ENCODE results near the gene CAB39.

CAB39 gene

GRCh38 chr2:230757476-230757875 is 44.8 kb downstream of the CAB39 start:
- H3K27ac Mint-ChIP-seq, result peak overlapping the region; percentile 44 to 84
- no peak for DNase-seq

GRCh38 chr2:230758566-230759480 is 46.2 kb downstream of the CAB39 start:
- DNase-seq, result no peak
- Mint-ChIP-seq H3K9me3 (no peaks in the 10 kb centered on the region), H3K36me3 (ENCODE audit: insufficient read depth) (peaks cover 26% of the 10 kb centered on the region), H3K27me3 (no peaks in the 10 kb centered on the region), H3K27ac (peak overlapping the region; percentile 84 to 85), H3K4me1 (ENCODE audit: low read depth in 2 of 2) (peaks cover 50 to 68% of the 10 kb centered on the region in 2 donors), H3K4me3 (peak overlapping the region; percentile 45 to 65)
- ATAC-seq (replicated peaks), result peak; percentile 13

More at GRCh38 chr2:230757476-230757875, 44.8 kb downstream of the CAB39 start:
- Mint-ChIP-seq H3K4me3 (peak overlapping the region; percentile 45 to 65), H3K27me3 (no peaks in the 10 kb centered on the region), H3K4me1 (ENCODE audit: low read depth in 2 of 2) (peaks cover 55 to 77% of the 10 kb centered on the region in 2 donors), H3K36me3 (ENCODE audit: insufficient read depth) (peaks cover 22% of the 10 kb centered on the region), H3K9me3 (no peaks in the 10 kb centered on the region)
- ATAC-seq (replicated peaks), result peak; percentile 78

- H3K27ac Mint-ChIP-seq, result peak overlapping the region; percentile 84 to 85
These were observed 47.0 kb downstream of the CAB39 start for GRCh38 chr2:230759481-230760167.

GRCh38 chr2:230761704-230762103 is 49.1 kb downstream of the CAB39 start:
- ATAC-seq (replicated peaks) (no peak), DNase-seq (no peak)
- H3K27me3 Mint-ChIP-seq, result no peaks in the 10 kb centered on the region
- H3K27ac Mint-ChIP-seq, result peak overlapping the region in 1 of 2 donors; percentile 20
- peaks cover 32 to 42% of the 10 kb centered on the region in 2 donors for H3K4me1 Mint-ChIP-seq (ENCODE audit: low read depth in 2 of 2)
- no peaks in the 10 kb centered on the region for H3K9me3 Mint-ChIP-seq
- peaks cover 30% of the 10 kb centered on the region for H3K36me3 Mint-ChIP-seq (ENCODE audit: insufficient read depth)
- no peak overlapping the region for H3K4me3 Mint-ChIP-seq

More at GRCh38 chr2:230759481-230760167, 47.0 kb downstream of the CAB39 start:
- DNase-seq (no peak), ATAC-seq (replicated peaks) (no peak)
- Mint-ChIP-seq H3K27me3 (no peaks in the 10 kb centered on the region), H3K4me3 (peak overlapping the region; percentile 35 to 41), H3K9me3 (no peaks in the 10 kb centered on the region), H3K4me1 (ENCODE audit: low read depth in 2 of 2) (peaks cover 46 to 60% of the 10 kb centered on the region in 2 donors), H3K36me3 (ENCODE audit: insufficient read depth) (peaks cover 29% of the 10 kb centered on the region)

GRCh38 chr2:230762317-230762896 is 49.8 kb downstream of the CAB39 start:
- H3K4me1 Mint-ChIP-seq (ENCODE audit: low read depth in 2 of 2), result peaks cover 26 to 41% of the 10 kb centered on the region in 2 donors
- no peak overlapping the region for H3K4me3 Mint-ChIP-seq
- peaks cover 28% of the 10 kb centered on the region for H3K36me3 Mint-ChIP-seq (ENCODE audit: insufficient read depth)
- H3K27ac Mint-ChIP-seq, result peak overlapping the region; percentile 20 to 44
- no peaks in the 10 kb centered on the region for H3K9me3 Mint-ChIP-seq
- ATAC-seq (replicated peaks) (peak; percentile 78), DNase-seq (peak in 1 of 3 experiments; percentile 22)
- no peaks in the 10 kb centered on the region for H3K27me3 Mint-ChIP-seq

- H3K27ac Mint-ChIP-seq, result no peak overlapping the region
- H3K4me3 Mint-ChIP-seq, result no peak overlapping the region
- no peaks in the 10 kb centered on the region for H3K9me3 Mint-ChIP-seq
- no peaks in the 10 kb centered on the region for H3K27me3 Mint-ChIP-seq
- peaks cover 25% of the 10 kb centered on the region for H3K36me3 Mint-ChIP-seq (ENCODE audit: insufficient read depth)
- DNase-seq (no peak), ATAC-seq (replicated peaks) (no peak)
- peaks cover 17 to 36% of the 10 kb centered on the region in 2 donors for H3K4me1 Mint-ChIP-seq (ENCODE audit: low read depth in 2 of 2)
These were observed 51.7 kb downstream of the CAB39 start for GRCh38 chr2:230764346-230764745.

DNA sequence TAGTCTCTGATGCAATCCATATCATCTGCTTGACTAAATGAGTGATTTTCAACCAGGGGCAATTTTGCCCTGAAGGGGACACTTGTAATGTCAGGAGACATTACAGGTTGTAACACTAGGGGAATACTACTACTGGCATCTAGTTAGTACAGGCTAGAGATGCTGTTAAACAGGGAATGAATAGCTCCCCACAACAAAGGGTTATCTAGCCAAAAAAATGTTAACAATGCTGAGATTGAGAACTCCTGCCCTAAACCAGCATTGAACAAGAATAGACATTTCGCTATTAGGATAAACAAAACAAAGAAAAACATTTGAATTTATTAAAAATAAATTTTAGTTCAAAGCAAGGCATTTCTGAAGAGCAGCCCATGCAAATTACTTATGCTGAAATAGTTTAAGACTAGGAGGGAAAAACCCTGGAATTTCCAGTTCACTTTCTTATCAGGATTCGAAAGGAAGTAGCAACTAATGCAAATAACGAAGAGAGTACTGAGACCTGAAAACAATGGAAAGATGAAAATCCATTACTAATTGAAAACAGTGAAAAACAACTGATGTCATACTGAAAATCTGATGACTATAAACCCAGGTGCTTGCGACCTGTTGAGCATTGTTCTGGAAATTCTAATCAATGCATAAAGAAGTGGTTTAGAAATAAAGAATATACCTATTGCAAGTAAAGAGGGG is 53.1 kb downstream of the CAB39 start:
- DNase-seq (no peak), ATAC-seq (replicated peaks) (no peak)
- Mint-ChIP-seq H3K27me3 (no peaks in the 10 kb centered on the region), H3K4me3 (no peak overlapping the region), H3K27ac (peak overlapping the region in 1 of 2 donors; percentile 6), H3K36me3 (ENCODE audit: insufficient read depth) (peaks cover 23% of the 10 kb centered on the region), H3K9me3 (no peaks in the 10 kb centered on the region), H3K4me1 (ENCODE audit: low read depth in 2 of 2) (peaks cover 9 to 33% of the 10 kb centered on the region in 2 donors)

DNA sequence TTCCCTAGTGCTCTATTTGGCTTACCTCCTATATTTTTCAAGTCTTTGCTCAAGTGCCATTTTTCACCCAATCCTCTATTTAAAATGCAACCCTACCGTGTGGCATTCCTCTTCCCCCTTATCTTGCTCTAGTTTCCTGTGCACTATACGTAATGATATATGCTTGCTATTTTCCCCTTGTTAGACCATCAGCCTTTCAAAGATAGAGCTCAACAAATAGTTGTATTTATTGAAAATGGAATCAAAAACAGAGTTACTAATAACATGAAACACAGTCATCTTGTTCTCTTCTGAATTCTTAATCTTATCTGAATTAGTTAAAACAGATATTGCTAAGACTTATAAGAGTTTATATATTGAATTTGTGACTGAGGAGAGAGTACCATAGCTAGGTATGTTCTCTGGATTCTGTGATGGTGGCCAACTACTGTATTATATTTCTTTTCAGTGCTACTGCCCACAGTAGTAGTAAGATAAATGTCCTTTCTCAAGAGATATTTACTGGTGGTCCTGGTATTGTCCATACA is 55.3 kb downstream of the CAB39 start:
- Mint-ChIP-seq H3K27ac (peak overlapping the region; percentile 47 to 75), H3K27me3 (no peaks in the 10 kb centered on the region), H3K36me3 (ENCODE audit: insufficient read depth) (peaks cover 15% of the 10 kb centered on the region), H3K9me3 (no peaks in the 10 kb centered on the region), H3K4me3 (no peak overlapping the region), H3K4me1 (ENCODE audit: low read depth in 2 of 2) (peaks cover 24 to 47% of the 10 kb centered on the region in 2 donors)
- no peak for DNase-seq
- ATAC-seq (replicated peaks), result no peak

GRCh38 chr2:230770804-230771203 is 58.2 kb downstream of the CAB39 start:
- H3K4me3 Mint-ChIP-seq, result no peak overlapping the region
- DNase-seq, result no peak

DNA sequence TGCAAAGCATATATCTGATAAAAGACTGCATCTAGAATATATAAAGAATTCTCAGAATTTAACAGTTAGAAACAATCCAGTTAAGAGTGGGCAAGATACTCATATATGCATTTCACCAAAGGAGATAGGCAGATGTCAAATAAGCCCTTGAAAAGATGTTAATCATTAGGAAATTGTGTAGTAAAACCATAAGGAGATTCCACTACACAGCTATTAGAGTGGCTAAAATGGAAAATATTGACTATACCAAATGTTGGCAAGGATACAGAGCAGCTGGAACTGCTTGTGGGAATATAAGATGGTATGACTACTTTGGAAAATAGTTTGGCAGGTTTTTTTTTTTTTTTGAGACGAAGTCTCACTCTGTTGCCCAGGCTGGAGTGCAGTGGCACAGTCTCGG is 59.5 kb downstream of the CAB39 start:
- peak overlapping the region in 1 of 2 donors; percentile 29 for H3K27ac Mint-ChIP-seq
- peaks cover 11% of the 10 kb centered on the region for H3K36me3 Mint-ChIP-seq (ENCODE audit: insufficient read depth)
- no peaks in the 10 kb centered on the region for H3K9me3 Mint-ChIP-seq
- ATAC-seq (replicated peaks) (no peak), DNase-seq (no peak)
- peaks cover 35 to 66% of the 10 kb centered on the region in 2 donors for H3K4me1 Mint-ChIP-seq (ENCODE audit: low read depth in 2 of 2)
- H3K4me3 Mint-ChIP-seq, result peak overlapping the region; percentile 21 to 22
- no peaks in the 10 kb centered on the region for H3K27me3 Mint-ChIP-seq

More at GRCh38 chr2:230770804-230771203, 58.2 kb downstream of the CAB39 start:
- no peak for ATAC-seq (replicated peaks)
- peaks cover 34 to 58% of the 10 kb centered on the region in 2 donors for H3K4me1 Mint-ChIP-seq (ENCODE audit: low read depth in 2 of 2)
- H3K27me3 Mint-ChIP-seq, result no peaks in the 10 kb centered on the region
- peak overlapping the region; percentile 29 to 51 for H3K27ac Mint-ChIP-seq
- H3K9me3 Mint-ChIP-seq, result no peaks in the 10 kb centered on the region
- peaks cover 11% of the 10 kb centered on the region for H3K36me3 Mint-ChIP-seq (ENCODE audit: insufficient read depth)

GRCh38 chr2:230773039-230773773 is 60.6 kb downstream of the CAB39 start:
- DNase-seq (no peak), ATAC-seq (replicated peaks) (peak; percentile 78)
- Mint-ChIP-seq H3K4me3 (peak overlapping the region in 1 of 2 donors; percentile 5), H3K9me3 (no peaks in the 10 kb centered on the region), H3K27me3 (no peaks in the 10 kb centered on the region), H3K4me1 (ENCODE audit: low read depth in 2 of 2) (peaks cover 36 to 65% of the 10 kb centered on the region in 2 donors), H3K36me3 (ENCODE audit: insufficient read depth) (peaks cover 11% of the 10 kb centered on the region), H3K27ac (peak overlapping the region; percentile 55 to 73)

DNA sequence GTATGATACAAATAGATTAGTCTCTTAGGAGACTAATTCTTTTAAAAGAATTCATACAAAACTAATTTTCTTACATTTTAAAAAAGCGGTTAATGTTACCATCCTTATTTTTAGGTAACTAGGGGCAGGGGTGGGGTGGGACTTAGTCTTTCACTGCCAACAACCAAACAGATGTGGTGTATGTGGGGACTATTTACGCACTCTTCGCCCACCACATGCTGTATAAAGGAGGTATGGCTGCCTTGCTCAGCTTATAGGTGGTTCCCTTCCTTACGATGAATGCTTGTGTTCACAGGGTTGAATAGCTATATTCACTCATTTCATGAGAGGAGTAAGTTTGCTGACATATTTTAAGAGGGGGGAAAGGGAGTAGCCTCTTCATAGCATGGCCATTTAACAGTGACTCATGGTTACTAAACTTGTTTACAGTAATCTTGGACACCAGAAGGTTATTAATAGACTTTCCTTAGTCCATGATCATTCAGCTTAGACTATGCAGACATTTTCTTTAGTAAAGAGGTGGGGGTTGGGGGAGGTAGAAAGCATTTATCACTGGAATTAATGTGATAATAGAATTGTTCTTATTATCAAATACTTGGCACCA is 61.8 kb downstream of the CAB39 start:
- Mint-ChIP-seq H3K27me3 (no peaks in the 10 kb centered on the region), H3K9me3 (no peaks in the 10 kb centered on the region), H3K4me3 (no peak overlapping the region), H3K27ac (peak overlapping the region in 1 of 2 donors; percentile 50), H3K36me3 (ENCODE audit: insufficient read depth) (peaks cover 11% of the 10 kb centered on the region), H3K4me1 (ENCODE audit: low read depth in 2 of 2) (peaks cover 40 to 69% of the 10 kb centered on the region in 2 donors)
- ATAC-seq (replicated peaks), result no peak
- no peak for DNase-seq

Data from effector memory CD8-positive, alpha-beta T cell (primary cell).